Measurements from ENCODE around the gene PIK3CA.
A peak's percentile ranks its signal among the peaks of the same experiment; 100 is the strongest.
"Not testable (repeated sequence)": the region's sequence is repeated elsewhere in the genome, so short reads cannot be mapped to it uniquely, and the experiment has no call there.

PIK3CA gene

GRCh38 chr3:179147873-179148615, at the start of gene PIK3CA:
PIK3CA (plus strand) TSS chr3:179148357; CDS start chr3:179198826, 50,469 bp downstream.
- DNase-seq, result peak; percentile 97

- DNase-seq, result peak; percentile 12
Observed at GRCh38 chr3:179098388-179099077, 49.6 kb upstream of the PIK3CA start.

GRCh38 chr3:179100652-179101051, 47.5 kb upstream of the PIK3CA start:
- DNase-seq, result no peak

GRCh38 chr3:179105881-179106280, 42.3 kb upstream of the PIK3CA start:
- DNase-seq, result no peak

GRCh38 chr3:179107617-179108016, 40.5 kb upstream of the PIK3CA start:
- DNase-seq, result no peak

GRCh38 chr3:179108086-179108485, 40.1 kb upstream of the PIK3CA start:
- no peak for DNase-seq

- no peak for DNase-seq
Observed at GRCh38 chr3:179113903-179114302, 34.3 kb upstream of the PIK3CA start.

- not testable (repeated sequence) for DNase-seq
Observed at GRCh38 chr3:179115444-179115843, 32.7 kb upstream of the PIK3CA start.

- DNase-seq, result no peak
Observed at GRCh38 chr3:179116816-179117215, 31.3 kb upstream of the PIK3CA start.

GRCh38 chr3:179132191-179132890, 15.8 kb upstream of the PIK3CA start:
- DNase-seq, result peak; percentile 79

- no peak for DNase-seq
Observed at GRCh38 chr3:179133575-179133974, 14.6 kb upstream of the PIK3CA start.

- DNase-seq, result no peak
Observed at GRCh38 chr3:179136195-179136594, 12.0 kb upstream of the PIK3CA start.

GRCh38 chr3:179141890-179142289, 6.3 kb upstream of the PIK3CA start:
- DNase-seq, result no peak

- peak; percentile 79 for DNase-seq
Observed at GRCh38 chr3:179146911-179147513, 1.1 kb upstream of the PIK3CA start.

GRCh38 chr3:179147514-179147872, 664 bp upstream of the PIK3CA start:
- DNase-seq, result peak; percentile 70

GRCh38 chr3:179148616-179149405, 654 bp downstream of the PIK3CA start:
- DNase-seq, result peak; percentile 77

GRCh38 chr3:179149406-179149867, 1.3 kb downstream of the PIK3CA start:
- peak; percentile 29 for DNase-seq

- no peak for DNase-seq
Observed at GRCh38 chr3:179149951-179150350, 1.8 kb downstream of the PIK3CA start.

GRCh38 chr3:179150610-179151009, 2.5 kb downstream of the PIK3CA start:
- DNase-seq, result peak; percentile 26

GRCh38 chr3:179151474-179151873, 3.3 kb downstream of the PIK3CA start:
- no peak for DNase-seq

GRCh38 chr3:179156170-179156569, 8.0 kb downstream of the PIK3CA start:
- DNase-seq, result no peak

- no peak for DNase-seq
Observed at GRCh38 chr3:179156775-179157174, 8.6 kb downstream of the PIK3CA start.

Data from DMS53 (cell line).